A549 treated with Hydrocortisone at 1 μM for 4 hours (cell line): ENCODE data around the gene EEF2K. TPM values are rescaled to one million over a fixed set of nuclear protein-coding genes. Genes with fewer than 3 reads are reported as not detected.

Source experiments
- total RNA-seq: library from RNA; stranded (reverse); fragments of 200-300 nt; extraction: Qiagen RNA extraction; gene quantifications from 5 replicates; pipeline ENCODE4 v1.2.3, GENCODE V29; 2022

Gene EEF2K
- total RNA-seq = 11.7 to 19.4 TPM (median 16.1 TPM) in 5 replicates

GRCh38 chr16:22206013-22206841, at the start of gene EEF2K:
Gene EEF2K, plus strand, starts transcription at chr16:22206278. Its CDS starts 19,452 bp downstream, at chr16:22225730.

GRCh38 chr16:22161999-22162655, 44.0 kb upstream of the EEF2K start, which contains the start of gene SDR42E2:
Gene SDR42E2, plus strand, starts transcription at chr16:22162506. Its CDS starts 3,077 bp downstream, at chr16:22165583.

GRCh38 chr16:22297114-22297870, 91.2 kb downstream of the EEF2K start, which contains the start of gene POLR3E:
Gene POLR3E, plus strand, starts transcription at chr16:22297409. Its CDS starts 5,560 bp downstream, at chr16:22302969.

Other genes with a start within 250 kb of the EEF2K start
- gene PDZD9, start 205.2 kb upstream of the EEF2K start, total RNA-seq = 0.06 TPM in 1 of 5 replicates, not detected in the others
- 12.6 to 16.3 TPM (median 13.5 TPM) in 5 replicates for gene MOSMO, start 198.2 kb upstream of the EEF2K start, total RNA-seq
- gene VWA3A, start 113.7 kb upstream of the EEF2K start, total RNA-seq = 0.02 to 0.07 TPM (median 0.07 TPM) in 3 of 5 replicates, not detected in the others
- gene SDR42E2, start 43.8 kb upstream of the EEF2K start, total RNA-seq = not detected in 5 replicates
- 33.9 to 37.8 TPM (median 35.2 TPM) in 5 replicates for gene POLR3E, start 91.1 kb downstream of the EEF2K start, total RNA-seq
- gene CDR2, start 168.3 kb downstream of the EEF2K start, total RNA-seq = 32.7 to 46.1 TPM (median 39.8 TPM) in 5 replicates